Measurements from ENCODE around the gene FHL1. TPM values are rescaled to one million over a fixed set of nuclear protein-coding genes. Genes with fewer than 3 reads are reported as not detected.
A peak's percentile ranks its signal among the peaks of the same experiment; 100 is the strongest.
"Not testable (repeated sequence)": the region's sequence is repeated elsewhere in the genome, so short reads cannot be mapped to it uniquely, and the experiment has no call there.

Gene FHL1
- total RNA-seq = 10 to 100 TPM; 25.5 to 31.0 TPM

DNA sequence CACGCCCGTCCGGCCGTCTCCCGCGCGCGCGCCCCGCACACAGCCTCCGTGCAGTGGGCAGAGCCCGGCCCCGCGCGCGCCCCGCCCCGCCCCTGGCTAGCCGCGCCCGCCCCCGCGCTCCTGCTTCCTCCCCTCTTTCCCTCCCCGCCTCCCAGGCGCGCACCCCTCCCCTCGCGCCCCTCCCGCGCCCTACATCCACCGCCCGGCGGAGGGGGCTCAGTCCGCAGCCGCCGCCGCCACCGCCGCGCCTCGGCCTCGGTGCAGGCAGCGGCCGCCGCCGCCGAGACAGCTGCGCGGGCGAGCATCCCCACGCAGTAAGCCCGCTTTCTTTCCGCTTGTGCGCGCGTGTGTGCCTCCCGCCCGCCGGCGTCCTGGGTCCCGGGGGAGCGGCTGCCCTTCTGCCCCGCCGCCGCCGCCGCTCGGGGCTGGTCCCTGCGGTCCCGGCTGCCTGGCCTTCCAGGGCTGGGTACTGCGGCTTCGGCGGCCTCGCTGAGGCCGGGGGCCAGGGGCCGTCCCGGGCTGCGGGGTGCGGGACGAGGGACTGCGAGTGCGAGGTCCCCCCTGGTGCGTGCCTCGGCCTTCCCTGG, at the start of gene FHL1:
Gene FHL1, plus strand, starts transcription at position 219 of the 587 bp plus-strand sequence.
- POLR2A ChIA-PET = interaction anchor here (1.0 kb wide), 1 partner anchor 13 kb away, joined by 3 read pairs; no protein-coding TSS in a partner anchor
- DNase-seq = peak; percentile 62
- peaks cover 41% of the 10 kb centered on the region for H3K4me1 Mint-ChIP-seq
- no peaks in the 10 kb centered on the region for H3K36me3 Mint-ChIP-seq (ENCODE audit: low read depth)
- CTCF ChIA-PET = no interaction called here
- H3K4me3 Mint-ChIP-seq = peak within 1 kb of the TSS; percentile 77
- H3K27ac Mint-ChIP-seq = peak within 1 kb of the TSS; percentile 26
- no peaks in the 10 kb centered on the region for H3K27me3 Mint-ChIP-seq
- H3K9me3 Mint-ChIP-seq = no peaks in the 10 kb centered on the region

- no peaks in the 10 kb centered on the region for H3K27me3 Mint-ChIP-seq
- no peaks in the 10 kb centered on the region for H3K36me3 Mint-ChIP-seq (ENCODE audit: low read depth)
- H3K4me3 Mint-ChIP-seq = no peak overlapping the region
- no peak for DNase-seq
- H3K9me3 Mint-ChIP-seq = no peaks in the 10 kb centered on the region
- CTCF ChIA-PET = no interaction called here
- H3K27ac Mint-ChIP-seq = no peak overlapping the region
- H3K4me1 Mint-ChIP-seq = no peaks in the 10 kb centered on the region
- POLR2A ChIA-PET = no interaction called here
Measured at GRCh38 chrX:136097871-136098805, 49.2 kb upstream of the FHL1 start.

DNA sequence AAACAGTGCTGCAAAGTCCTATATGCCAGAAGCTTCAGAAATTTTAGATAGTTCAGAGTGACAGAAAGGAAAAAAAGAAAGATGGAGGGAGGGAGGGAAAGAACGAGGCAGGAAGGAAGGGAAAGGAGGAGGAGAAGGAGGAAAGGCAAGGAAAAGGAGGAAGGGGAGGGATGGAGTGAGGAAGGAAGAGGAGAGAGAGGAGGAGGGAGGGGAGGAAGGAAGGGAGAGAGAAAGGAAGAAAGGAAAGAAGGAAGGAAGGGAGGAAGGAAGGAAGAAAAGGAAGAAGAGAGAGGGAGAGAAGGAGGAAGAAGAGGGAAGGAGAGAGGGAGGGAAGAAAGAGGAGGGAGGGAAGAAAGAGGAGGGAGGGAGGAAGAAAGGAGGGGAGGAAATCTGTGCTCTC, 42.4 kb upstream of the FHL1 start:
- Mint-ChIP-seq H3K27ac (no peak overlapping the region), H3K4me1 (no peaks in the 10 kb centered on the region), H3K9me3 (no peaks in the 10 kb centered on the region), H3K27me3 (no peaks in the 10 kb centered on the region), H3K4me3 (no peak overlapping the region), H3K36me3 (ENCODE audit: low read depth) (no peaks in the 10 kb centered on the region)
- POLR2A ChIA-PET = no interaction called here
- DNase-seq = no peak
- CTCF ChIA-PET = no interaction called here

- Mint-ChIP-seq H3K4me3 (no peak overlapping the region), H3K27ac (no peak overlapping the region)
- CTCF ChIA-PET = no interaction called here
Measured at GRCh38 chrX:136106920-136107528, 40.3 kb upstream of the FHL1 start.

GRCh38 chrX:136108905-136109304, 38.4 kb upstream of the FHL1 start:
- H3K27me3 Mint-ChIP-seq; H3K9me3 Mint-ChIP-seq; H3K4me1 Mint-ChIP-seq; H3K36me3 Mint-ChIP-seq (ENCODE audit: low read depth); POLR2A ChIA-PET; DNase-seq; CTCF ChIA-PET; H3K27ac Mint-ChIP-seq; H3K4me3 Mint-ChIP-seq: not testable (repeated sequence)

More at GRCh38 chrX:136106920-136107528, 40.3 kb upstream of the FHL1 start:
- Mint-ChIP-seq H3K27me3 (no peaks in the 10 kb centered on the region), H3K4me1 (no peaks in the 10 kb centered on the region), H3K36me3 (ENCODE audit: low read depth) (no peaks in the 10 kb centered on the region), H3K9me3 (no peaks in the 10 kb centered on the region)
- POLR2A ChIA-PET = no interaction called here
- DNase-seq = no peak

- CTCF ChIA-PET = no interaction called here
- POLR2A ChIA-PET = no interaction called here
- H3K4me1 Mint-ChIP-seq = no peaks in the 10 kb centered on the region
- H3K9me3 Mint-ChIP-seq = no peaks in the 10 kb centered on the region
- no peaks in the 10 kb centered on the region for H3K27me3 Mint-ChIP-seq
- no peak overlapping the region for H3K4me3 Mint-ChIP-seq
- DNase-seq = no peak
- no peak overlapping the region for H3K27ac Mint-ChIP-seq
- H3K36me3 Mint-ChIP-seq (ENCODE audit: low read depth) = no peaks in the 10 kb centered on the region
Measured at GRCh38 chrX:136112286-136112685, 35.0 kb upstream of the FHL1 start.

DNA sequence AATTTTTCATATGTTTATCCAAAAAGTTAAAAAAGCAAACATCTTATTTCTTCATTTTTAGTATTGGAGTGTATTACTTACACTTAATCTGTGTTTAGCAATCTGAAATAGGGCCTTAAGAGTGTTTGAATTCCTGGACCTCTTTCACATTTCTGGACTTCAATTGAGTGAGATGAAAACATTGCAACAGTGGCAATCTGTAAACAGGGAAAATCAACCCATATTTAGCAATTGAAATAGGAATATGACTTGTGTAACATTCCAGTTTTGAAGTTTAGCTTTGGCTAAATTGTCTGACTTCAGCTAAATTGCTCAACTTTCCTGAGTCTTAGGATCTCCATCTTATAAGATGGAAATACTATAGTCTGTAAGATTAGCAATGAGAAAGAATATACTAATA, 34.6 kb upstream of the FHL1 start:
- Mint-ChIP-seq H3K27ac (no peak overlapping the region), H3K36me3 (ENCODE audit: low read depth) (no peaks in the 10 kb centered on the region), H3K4me3 (no peak overlapping the region), H3K4me1 (no peaks in the 10 kb centered on the region), H3K9me3 (no peaks in the 10 kb centered on the region), H3K27me3 (no peaks in the 10 kb centered on the region)
- no peak for DNase-seq
- ChIA-PET CTCF (no interaction called here), POLR2A (no interaction called here)

DNA sequence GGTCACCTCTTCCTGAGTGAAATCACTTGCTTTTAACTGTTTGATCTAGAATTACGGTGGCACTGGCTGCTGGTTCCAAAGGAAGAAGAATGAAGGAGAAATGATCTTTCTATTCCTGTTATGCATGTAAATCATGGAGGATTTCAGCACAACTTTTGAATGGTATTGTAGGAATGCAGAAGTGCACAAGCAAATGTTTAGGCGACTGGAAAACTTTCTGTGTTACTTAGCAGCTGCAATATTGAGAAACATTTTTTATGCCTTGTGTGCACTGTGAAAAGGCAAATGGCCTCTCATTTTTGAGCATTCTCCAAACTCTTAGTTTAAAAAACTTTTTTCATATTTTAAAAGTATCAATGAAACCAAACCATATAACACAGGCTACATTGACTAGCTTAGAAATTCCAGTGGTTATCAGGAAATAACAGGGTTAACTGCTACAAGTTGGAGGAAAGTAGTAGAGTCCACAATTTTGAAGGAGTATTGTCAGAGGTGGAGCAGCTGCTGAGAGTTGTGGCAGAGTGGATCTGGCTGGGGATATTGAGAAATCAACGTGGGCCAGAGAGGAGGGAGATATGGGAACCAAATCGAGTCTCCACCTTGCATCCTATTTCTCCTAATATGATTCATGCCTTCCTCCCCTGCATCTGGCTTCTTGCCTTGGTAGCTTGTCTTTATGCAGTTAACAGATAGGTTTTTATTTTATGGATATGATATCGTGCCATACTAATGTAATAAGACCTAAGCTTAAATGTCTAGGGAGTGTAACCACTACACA, 32.0 kb upstream of the FHL1 start:
- Mint-ChIP-seq H3K4me3 (no peak overlapping the region), H3K27me3 (no peaks in the 10 kb centered on the region), H3K36me3 (ENCODE audit: low read depth) (no peaks in the 10 kb centered on the region), H3K27ac (no peak overlapping the region), H3K9me3 (no peaks in the 10 kb centered on the region), H3K4me1 (no peaks in the 10 kb centered on the region)
- ChIA-PET CTCF (interaction anchor here (1.4 kb wide), 1 partner anchor 87 kb away, joined by 3 read pairs; no protein-coding TSS in a partner anchor), POLR2A (no interaction called here)
- DNase-seq = no peak

DNA sequence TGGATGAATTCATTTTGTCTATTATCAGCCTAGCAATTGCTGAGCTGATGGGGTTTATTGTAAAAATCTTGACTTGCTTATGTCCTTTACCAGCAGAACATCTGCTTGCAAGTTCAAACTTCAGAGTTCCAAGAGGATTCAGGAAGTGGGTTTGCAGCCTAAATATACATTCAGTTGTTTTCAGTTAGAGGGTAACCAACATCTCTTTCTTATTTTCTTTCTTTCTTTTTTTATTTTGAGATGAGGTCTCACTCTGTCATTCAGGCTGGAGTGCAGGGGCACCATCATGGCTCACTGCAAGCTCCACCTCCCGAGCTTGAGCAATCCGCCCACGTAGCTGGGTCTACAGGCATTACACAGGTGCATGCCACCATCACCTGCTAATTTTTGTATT, 31.4 kb upstream of the FHL1 start:
- no peaks in the 10 kb centered on the region for H3K36me3 Mint-ChIP-seq (ENCODE audit: low read depth)
- no peaks in the 10 kb centered on the region for H3K9me3 Mint-ChIP-seq
- no peak overlapping the region for H3K4me3 Mint-ChIP-seq
- no peaks in the 10 kb centered on the region for H3K4me1 Mint-ChIP-seq
- H3K27me3 Mint-ChIP-seq = no peaks in the 10 kb centered on the region
- no peak for DNase-seq
- POLR2A ChIA-PET = no interaction called here
- no peak overlapping the region for H3K27ac Mint-ChIP-seq
- CTCF ChIA-PET = no interaction called here

GRCh38 chrX:136121788-136122187, 25.5 kb upstream of the FHL1 start:
- Mint-ChIP-seq H3K27me3 (no peaks in the 10 kb centered on the region), H3K4me3 (no peak overlapping the region), H3K4me1 (no peaks in the 10 kb centered on the region), H3K36me3 (ENCODE audit: low read depth) (no peaks in the 10 kb centered on the region), H3K9me3 (no peaks in the 10 kb centered on the region), H3K27ac (no peak overlapping the region)
- no peak for DNase-seq
- POLR2A ChIA-PET = no interaction called here
- CTCF ChIA-PET = no interaction called here

DNA sequence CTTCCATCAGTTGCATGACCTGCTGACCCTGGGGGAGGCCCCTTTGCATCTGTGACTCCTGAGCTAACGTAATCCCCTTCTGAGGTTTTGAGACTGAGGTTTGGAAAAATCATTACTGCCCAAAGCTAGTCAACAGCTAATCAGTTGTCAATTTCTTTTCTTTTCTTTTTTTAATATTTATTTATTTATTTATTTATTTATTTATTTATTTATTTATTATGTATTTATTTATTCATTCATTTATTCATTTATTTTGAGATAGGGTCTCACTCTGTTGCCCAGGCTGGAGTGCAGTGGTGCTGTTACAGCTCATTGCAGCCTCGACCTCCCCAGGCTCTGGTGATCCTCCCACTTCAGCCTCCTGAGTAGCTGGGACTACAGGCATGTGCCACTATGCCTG, 25.1 kb upstream of the FHL1 start:
- H3K4me3 Mint-ChIP-seq = no peak overlapping the region
- ChIA-PET POLR2A (no interaction called here), CTCF (no interaction called here)
- DNase-seq = no peak
- no peak overlapping the region for H3K27ac Mint-ChIP-seq
- no peaks in the 10 kb centered on the region for H3K9me3 Mint-ChIP-seq
- H3K4me1 Mint-ChIP-seq = no peaks in the 10 kb centered on the region
- H3K27me3 Mint-ChIP-seq = no peaks in the 10 kb centered on the region
- H3K36me3 Mint-ChIP-seq (ENCODE audit: low read depth) = no peaks in the 10 kb centered on the region

GRCh38 chrX:136125106-136125505, 22.2 kb upstream of the FHL1 start:
- Mint-ChIP-seq H3K4me3 (no peak overlapping the region), H3K27ac (no peak overlapping the region), H3K9me3 (peaks cover 2% of the 10 kb centered on the region), H3K36me3 (ENCODE audit: low read depth) (peaks cover 2% of the 10 kb centered on the region), H3K27me3 (no peaks in the 10 kb centered on the region), H3K4me1 (peaks cover 5% of the 10 kb centered on the region)
- ChIA-PET POLR2A (no interaction called here), CTCF (no interaction called here)
- no peak for DNase-seq

- Mint-ChIP-seq H3K27ac (no peak overlapping the region), H3K4me3 (no peak overlapping the region), H3K27me3 (no peaks in the 10 kb centered on the region), H3K9me3 (peaks cover 5% of the 10 kb centered on the region), H3K36me3 (ENCODE audit: low read depth) (peaks cover 5% of the 10 kb centered on the region), H3K4me1 (peaks cover 12% of the 10 kb centered on the region)
- no peak for DNase-seq
- CTCF ChIA-PET = no interaction called here
- POLR2A ChIA-PET = no interaction called here
Measured at GRCh38 chrX:136126371-136126770, 21.0 kb upstream of the FHL1 start.

Measured in activated CD4-positive, alpha-beta memory T cell treated with anti-CD3 and anti-CD28 coated beads, Interleukin-2, amount 10 ng/mL, durations not matched to agents 7 days and 5 days (primary cell).